Ishikawa (cell line): Measurements from ENCODE around the gene LMO3.

Experiments
- CEBPB ChIP-seq: IDR thresholded peaks from 2 replicates; pipeline ENCODE4 v1.6.1; 2012
- CREB1 ChIP-seq: IDR thresholded peaks from 2 replicates; pipeline ENCODE4 v1.6.1; 2012; ENCODE audit warnings: low read depth
- EP300 ChIP-seq: IDR thresholded peaks from 2 replicates; pipeline ENCODE4 v1.6.1; 2012; ENCODE audit warnings: borderline replicate concordance
- FOXM1 ChIP-seq: IDR thresholded peaks from 2 replicates; pipeline ENCODE4 v1.6.1; 2012; ENCODE audit warnings: low read depth, borderline replicate concordance
- NFIC ChIP-seq: IDR thresholded peaks from 2 replicates; pipeline ENCODE4 v1.6.1; 2012
- TEAD4 ChIP-seq: IDR thresholded peaks from 2 replicates; pipeline ENCODE4 v1.6.1; 2012
- TF ChIP-seq, protein P1 (sequence below): IDR thresholded peaks from 2 replicates; pipeline ENCODE4 v1.6.1; 2012
- TF ChIP-seq, protein P2 (sequence below): IDR thresholded peaks from 2 replicates; pipeline ENCODE4 v1.6.1; 2012; ENCODE audit warnings: low read depth, mild to moderate bottlenecking

DNA sequence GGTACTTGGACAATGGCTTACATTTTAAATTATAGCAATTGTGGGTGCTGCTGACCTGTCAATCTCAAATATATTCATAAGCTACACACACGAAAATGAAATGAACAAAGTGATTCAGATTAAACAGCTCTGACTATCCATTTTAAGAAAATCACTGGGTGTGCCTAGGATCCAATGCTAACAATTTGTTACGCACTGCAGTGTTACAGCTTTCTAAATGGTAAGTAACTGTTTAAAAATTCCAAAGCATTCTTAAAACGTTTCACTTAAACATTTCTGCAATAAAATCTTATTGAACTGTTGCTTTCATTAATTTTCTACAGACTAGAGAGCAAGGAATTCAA lies 18.9 kb downstream of the LMO3 start:
- no peak for TF ChIP-seq NFIC
- TF ChIP-seq TEAD4: no peak
- TF ChIP-seq, protein P1, sequence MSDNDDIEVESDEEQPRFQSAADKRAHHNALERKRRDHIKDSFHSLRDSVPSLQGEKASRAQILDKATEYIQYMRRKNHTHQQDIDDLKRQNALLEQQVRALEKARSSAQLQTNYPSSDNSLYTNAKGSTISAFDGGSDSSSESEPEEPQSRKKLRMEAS: no peak
- no peak for TF ChIP-seq FOXM1
- no peak for TF ChIP-seq EP300
- TF ChIP-seq CEBPB: no peak
- TF ChIP-seq, protein P2, sequence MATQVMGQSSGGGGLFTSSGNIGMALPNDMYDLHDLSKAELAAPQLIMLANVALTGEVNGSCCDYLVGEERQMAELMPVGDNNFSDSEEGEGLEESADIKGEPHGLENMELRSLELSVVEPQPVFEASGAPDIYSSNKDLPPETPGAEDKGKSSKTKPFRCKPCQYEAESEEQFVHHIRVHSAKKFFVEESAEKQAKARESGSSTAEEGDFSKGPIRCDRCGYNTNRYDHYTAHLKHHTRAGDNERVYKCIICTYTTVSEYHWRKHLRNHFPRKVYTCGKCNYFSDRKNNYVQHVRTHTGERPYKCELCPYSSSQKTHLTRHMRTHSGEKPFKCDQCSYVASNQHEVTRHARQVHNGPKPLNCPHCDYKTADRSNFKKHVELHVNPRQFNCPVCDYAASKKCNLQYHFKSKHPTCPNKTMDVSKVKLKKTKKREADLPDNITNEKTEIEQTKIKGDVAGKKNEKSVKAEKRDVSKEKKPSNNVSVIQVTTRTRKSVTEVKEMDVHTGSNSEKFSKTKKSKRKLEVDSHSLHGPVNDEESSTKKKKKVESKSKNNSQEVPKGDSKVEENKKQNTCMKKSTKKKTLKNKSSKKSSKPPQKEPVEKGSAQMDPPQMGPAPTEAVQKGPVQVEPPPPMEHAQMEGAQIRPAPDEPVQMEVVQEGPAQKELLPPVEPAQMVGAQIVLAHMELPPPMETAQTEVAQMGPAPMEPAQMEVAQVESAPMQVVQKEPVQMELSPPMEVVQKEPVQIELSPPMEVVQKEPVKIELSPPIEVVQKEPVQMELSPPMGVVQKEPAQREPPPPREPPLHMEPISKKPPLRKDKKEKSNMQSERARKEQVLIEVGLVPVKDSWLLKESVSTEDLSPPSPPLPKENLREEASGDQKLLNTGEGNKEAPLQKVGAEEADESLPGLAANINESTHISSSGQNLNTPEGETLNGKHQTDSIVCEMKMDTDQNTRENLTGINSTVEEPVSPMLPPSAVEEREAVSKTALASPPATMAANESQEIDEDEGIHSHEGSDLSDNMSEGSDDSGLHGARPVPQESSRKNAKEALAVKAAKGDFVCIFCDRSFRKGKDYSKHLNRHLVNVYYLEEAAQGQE: no peak
- no peak for TF ChIP-seq CREB1
